Neural progenitor cell (in vitro differentiated cells): ENCODE measurements around the gene MROH2A. TPM values are rescaled to one million over a fixed set of nuclear protein-coding genes. Genes with fewer than 3 reads are reported as not detected.

Experiments used
- DNase-seq: peaks from one replicate; pipeline ENCODE4 v3.0.0-alpha.2; 2016; ENCODE audit warnings: low spot score
- H2AFZ ChIP-seq: fragments of 200-600 bp; sonication (generic); replicated peaks from 2 replicates; pipeline ENCODE4 v1.6.1; 2016; ENCODE audit warnings: antibody characterized with exemption
- H3F3A ChIP-seq: fragments of 200-600 bp; sonication (generic); 2 replicates; pipeline ENCODE4 v1.6.1; 2016; ENCODE audit warnings: antibody characterized with exemption, low read depth
- H3K27ac ChIP-seq: fragments of 200-600 bp; sonication (generic); 2 replicates; pipeline ENCODE4 v1.5.1; 2016; ENCODE audit warnings: mild to moderate bottlenecking
- H3K27me3 ChIP-seq: fragments of 200-600 bp; sonication (generic); 2 replicates; pipeline ENCODE4 v1.6.1; 2016; ENCODE audit warnings: mild to moderate bottlenecking, moderate library complexity
- H3K36me3 ChIP-seq: fragments of 200-600 bp; sonication (generic); 2 replicates; pipeline ENCODE4 v1.5.1; 2016
- H3K4me1 ChIP-seq: fragments of 200-600 bp; sonication (generic); 2 replicates; pipeline ENCODE4 v1.6.1; 2016; ENCODE audit warnings: mixed run types
- H3K4me2 ChIP-seq: fragments of 200-600 bp; sonication (generic); 2 replicates; pipeline ENCODE4 v1.6.1; 2016
- H3K4me3 ChIP-seq: fragments of 200-600 bp; sonication (generic); 2 replicates; pipeline ENCODE4 v1.5.1; 2016
- H3K79me2 ChIP-seq: fragments of 200-600 bp; sonication (generic); 2 replicates; pipeline ENCODE4 v1.6.1; 2016; ENCODE audit warnings: low read depth
- H3K9ac ChIP-seq: fragments of 200-600 bp; sonication (generic); 2 replicates; pipeline ENCODE4 v1.6.1; 2016
- H3K9me3 ChIP-seq: fragments of 200-600 bp; sonication (generic); 2 replicates; pipeline ENCODE4 v1.5.1; 2016; ENCODE audit warnings: low read depth
- H4K20me1 ChIP-seq: fragments of 200-600 bp; sonication (generic); 2 replicates; pipeline ENCODE4 v1.6.1; 2016; ENCODE audit warnings: low read depth
- H3K27ac Mint-ChIP-seq: 3 replicates; pipeline ENCODE4 v1.8.0; 2021; ENCODE audit warnings: mixed read lengths
- H3K27me3 Mint-ChIP-seq: 2 replicates; pipeline ENCODE4 v1.8.0; 2022; ENCODE audit warnings: low read depth, mild to moderate bottlenecking, inconsistent platforms, moderate library complexity, mixed read lengths; ENCODE audit not compliant: insufficient read depth
- H3K36me3 Mint-ChIP-seq: 3 replicates; pipeline ENCODE4 v1.8.0; 2021; ENCODE audit warnings: mixed read lengths
- H3K4me1 Mint-ChIP-seq: 3 replicates; pipeline ENCODE4 v1.8.0; 2021; ENCODE audit warnings: mixed read lengths
- H3K4me3 Mint-ChIP-seq: 3 replicates; pipeline ENCODE4 v1.8.0; 2021; ENCODE audit warnings: mild to moderate bottlenecking, moderate library complexity, mixed read lengths
- H3K9me3 Mint-ChIP-seq: 3 replicates; pipeline ENCODE4 v1.8.0; 2020; ENCODE audit warnings: mixed read lengths
- EZH2 ChIP-seq: fragments of 200-600 bp; sonication (generic); IDR thresholded peaks from 2 replicates; pipeline ENCODE4 v1.6.1; 2017; ENCODE audit warnings: antibody characterized with exemption, mild to moderate bottlenecking, moderate library complexity
- EZH2phosphoT487 ChIP-seq: fragments of 200-600 bp; sonication (generic); IDR thresholded peaks from 2 replicates; pipeline ENCODE4 v1.6.1; 2017; ENCODE audit warnings: antibody characterized with exemption
- total RNA-seq: library from RNA; depleted of rRNA; stranded (reverse); fragments of >200 nt; gene quantifications from 2 replicates; pipeline ENCODE4 v1.2.3, GENCODE V29; 2015; ENCODE audit warnings: low replicate concordance
- TF ChIP-seq, protein P1 (sequence below): fragments of 200-600 bp; sonication (generic); IDR thresholded peaks from 2 replicates; pipeline ENCODE4 v1.5.1; 2017; ENCODE audit warnings: antibody characterized with exemption, mild to moderate bottlenecking

Gene MROH2A
- total RNA-seq, 1 donor from 2014 or later: not detected

DNA sequence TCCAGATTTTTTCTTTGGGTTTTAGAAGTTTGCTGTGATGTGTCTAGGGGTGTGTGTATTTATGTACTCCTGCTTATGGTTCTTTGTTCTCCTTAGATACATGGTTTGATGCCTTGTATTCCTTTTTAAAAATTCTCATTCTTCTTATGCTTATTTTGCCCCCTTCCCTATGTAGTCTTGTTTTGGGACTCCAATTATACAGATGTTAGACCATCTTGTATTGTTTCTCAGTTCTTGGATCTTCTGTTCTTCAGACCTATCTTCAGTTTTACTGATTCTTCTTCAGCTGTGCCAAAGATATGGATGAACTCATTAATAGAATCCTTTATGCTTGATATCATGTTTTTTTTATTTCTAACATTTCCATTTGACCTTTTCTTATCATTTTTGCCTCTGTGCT, 104.2 kb downstream of the MROH2A start:
- no peaks in the 10 kb centered on the region for H3K4me1 ChIP-seq

More for the DNA sequence above, 104.2 kb downstream of the MROH2A start:
- no peak for DNase-seq
- H3K79me2 ChIP-seq: no peaks in the 10 kb centered on the region
- no peak overlapping the region for H3K4me2 ChIP-seq
- no peak overlapping the region for H3K9ac ChIP-seq
- no peak for TF ChIP-seq EZH2phosphoT487
- TF ChIP-seq EZH2: no peak
- TF ChIP-seq, protein P1, sequence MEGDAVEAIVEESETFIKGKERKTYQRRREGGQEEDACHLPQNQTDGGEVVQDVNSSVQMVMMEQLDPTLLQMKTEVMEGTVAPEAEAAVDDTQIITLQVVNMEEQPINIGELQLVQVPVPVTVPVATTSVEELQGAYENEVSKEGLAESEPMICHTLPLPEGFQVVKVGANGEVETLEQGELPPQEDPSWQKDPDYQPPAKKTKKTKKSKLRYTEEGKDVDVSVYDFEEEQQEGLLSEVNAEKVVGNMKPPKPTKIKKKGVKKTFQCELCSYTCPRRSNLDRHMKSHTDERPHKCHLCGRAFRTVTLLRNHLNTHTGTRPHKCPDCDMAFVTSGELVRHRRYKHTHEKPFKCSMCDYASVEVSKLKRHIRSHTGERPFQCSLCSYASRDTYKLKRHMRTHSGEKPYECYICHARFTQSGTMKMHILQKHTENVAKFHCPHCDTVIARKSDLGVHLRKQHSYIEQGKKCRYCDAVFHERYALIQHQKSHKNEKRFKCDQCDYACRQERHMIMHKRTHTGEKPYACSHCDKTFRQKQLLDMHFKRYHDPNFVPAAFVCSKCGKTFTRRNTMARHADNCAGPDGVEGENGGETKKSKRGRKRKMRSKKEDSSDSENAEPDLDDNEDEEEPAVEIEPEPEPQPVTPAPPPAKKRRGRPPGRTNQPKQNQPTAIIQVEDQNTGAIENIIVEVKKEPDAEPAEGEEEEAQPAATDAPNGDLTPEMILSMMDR: no peak
- H3F3A ChIP-seq: no peaks in the 10 kb centered on the region
- no peak overlapping the region for H3K4me3 Mint-ChIP-seq
- H4K20me1 ChIP-seq: no peaks in the 10 kb centered on the region
- H3K27me3 Mint-ChIP-seq: peaks cover 2% of the 10 kb centered on the region
- peaks cover 12% of the 10 kb centered on the region for H3K9me3 Mint-ChIP-seq
- no peak overlapping the region for H3K27ac ChIP-seq
- H3K4me3 ChIP-seq: no peak overlapping the region
- H3K9me3 ChIP-seq: peaks cover 12% of the 10 kb centered on the region
- H3K36me3 Mint-ChIP-seq: no peaks in the 10 kb centered on the region
- peaks cover 15% of the 10 kb centered on the region for H3K27me3 ChIP-seq
- H3K27ac Mint-ChIP-seq: no peak overlapping the region
- H3K36me3 ChIP-seq: peaks cover 7% of the 10 kb centered on the region
- H3K4me1 Mint-ChIP-seq: no peaks in the 10 kb centered on the region
- H2AFZ ChIP-seq: no peak overlapping the region

Other genes with a start within 250 kb of the MROH2A start
- gene USP40, start 211.5 kb upstream of the MROH2A start, total RNA-seq: 15.1 and 32.9 TPM in 2 replicates
- gene UGT1A8, start 160.7 kb upstream of the MROH2A start, total RNA-seq: not detected in 2 replicates
- not detected in 2 replicates for gene UGT1A10, start 141.9 kb upstream of the MROH2A start, total RNA-seq
- gene UGT1A9, start 106.4 kb upstream of the MROH2A start, total RNA-seq: not detected in 2 replicates
- gene UGT1A7, start 96.4 kb upstream of the MROH2A start, total RNA-seq: not detected in 2 replicates
- not detected in 2 replicates for gene UGT1A6, start 85.4 kb upstream of the MROH2A start, total RNA-seq
- not detected in 2 replicates for gene UGT1A5, start 65.4 kb upstream of the MROH2A start, total RNA-seq
- gene UGT1A4, start 59.6 kb upstream of the MROH2A start, total RNA-seq: not detected in 2 replicates
- gene UGT1A3, start 49.3 kb upstream of the MROH2A start, total RNA-seq: not detected in 2 replicates
- gene UGT1A1, start 18.1 kb upstream of the MROH2A start, total RNA-seq: not detected in 2 replicates
- gene HJURP, start 76.2 kb downstream of the MROH2A start, total RNA-seq: 101 and 109 TPM in 2 replicates
- gene TRPM8, start 139.0 kb downstream of the MROH2A start, total RNA-seq: 4.9 and 7.5 TPM in 2 replicates